K562 (cell line): ENCODE measurements around the gene BRAP. TPM values are rescaled to one million over a fixed set of nuclear protein-coding genes. Genes with fewer than 3 reads are reported as not detected.

Experiments used
- AFF4 ChIP-seq: sonication (generic); formaldehyde crosslinking; IDR thresholded peaks from 2 replicates; pipeline ENCODE4 v1.8.0; 2023; ENCODE audit warnings: mild to moderate bottlenecking, missing genetic modification reagents
- BDP1 ChIP-seq: IDR thresholded peaks from 3 replicates; pipeline ENCODE4 v1.6.1; 2011; ENCODE audit not compliant: insufficient read length, insufficient read depth
- BHLHE40 ChIP-seq: IDR thresholded peaks from 2 replicates; pipeline ENCODE4 v1.6.1; 2011; ENCODE audit warnings: low read length, improper control_type of control experiment
- BRCA1 ChIP-seq, 2 experiments: fragments of 450-650 bp in 1 of 2; sonication (generic) in 1 of 2; formaldehyde crosslinking in 1 of 2; IDR thresholded peaks; 2 replicates each; pipeline versions ENCODE4 v1.5.0 to v1.6.1; 2017 to 2020; ENCODE audit warnings: mild to moderate bottlenecking in 1 of 2, missing genetic modification reagents in 1 of 2
- BRD4 ChIP-seq: fragments of 200-600 bp; sonication (generic); IDR thresholded peaks from 2 replicates; pipeline ENCODE4 v1.6.1; 2017; ENCODE audit warnings: inconsistent platforms
- CBX5 ChIP-seq: IDR thresholded peaks from 2 replicates; pipeline ENCODE4 v1.6.1; 2014; ENCODE audit warnings: low read depth, borderline replicate concordance
- E2F1 ChIP-seq: sonication (generic); formaldehyde crosslinking; IDR thresholded peaks from 2 replicates; pipeline ENCODE4 v1.8.1; 2023; ENCODE audit warnings: mild to moderate bottlenecking, missing genetic modification reagents, moderate library complexity
- ETV5 ChIP-seq: sonication (generic); formaldehyde crosslinking; IDR thresholded peaks from 2 replicates; pipeline ENCODE4 v1.4.0; 2020; ENCODE audit warnings: low read depth, mild to moderate bottlenecking, missing genetic modification reagents
- FOXA3 ChIP-seq, 2 experiments: fragments of 450-650 bp in 1 of 2; sonication (generic) in 1 of 2; formaldehyde crosslinking; IDR thresholded peaks in 1 of 2; conservative IDR thresholded peaks in 1 of 2; 2 replicates each; pipeline versions ENCODE4 v1.4.0 to v1.8.0; 2020 to 2022; ENCODE audit warnings: mild to moderate bottlenecking in 2 of 2, missing genetic modification reagents in 1 of 2
- FOXK1 ChIP-seq: sonication (generic); formaldehyde crosslinking; IDR thresholded peaks from 2 replicates; pipeline ENCODE4 v1.8.0; 2022; ENCODE audit warnings: missing genetic modification reagents, mild to moderate bottlenecking, borderline replicate concordance
- FUS ChIP-seq: fragments of 200-400 bp; formaldehyde crosslinking; optimal IDR thresholded peaks from 2 replicates; pipeline ENCODE3; 2017; ENCODE audit warnings: low read depth, low read length
- GTF3C2 ChIP-seq: IDR thresholded peaks from 3 replicates; pipeline ENCODE4 v1.6.1; 2011; ENCODE audit warnings: borderline replicate concordance, mild to moderate bottlenecking, moderate library complexity; ENCODE audit not compliant: insufficient read length; ENCODE audit errors: extremely low read depth
- MBD2 ChIP-seq: sonication (generic); IDR thresholded peaks from 2 replicates; pipeline ENCODE4 v1.6.1; 2016; ENCODE audit warnings: low read depth, borderline replicate concordance
- MCM5 ChIP-seq: fragments of 450-650 bp; IDR thresholded peaks from 2 replicates; pipeline ENCODE4 v1.6.1; 2016; ENCODE audit warnings: low read depth
- POLR2G ChIP-seq: fragments of 200-400 bp; formaldehyde crosslinking; IDR thresholded peaks from 2 replicates; pipeline ENCODE4 v1.6.1; 2017; ENCODE audit warnings: low read depth, mild to moderate bottlenecking, antibody characterized with exemption, low read length, moderate library complexity
- RFX5 ChIP-seq: IDR thresholded peaks from 2 replicates; pipeline ENCODE4 v1.6.1; 2011; ENCODE audit warnings: low read depth, mild to moderate bottlenecking, improper control_type of control experiment, low read length
- SNRNP70 ChIP-seq: fragments of 200-400 bp; formaldehyde crosslinking; optimal IDR thresholded peaks from 2 replicates; pipeline ENCODE3; 2017; ENCODE audit warnings: low read depth, low read length
- SRSF1 ChIP-seq: fragments of 200-400 bp; formaldehyde crosslinking; IDR thresholded peaks from 2 replicates; pipeline ENCODE4 v1.6.1; 2017; ENCODE audit warnings: mild to moderate bottlenecking, low read depth, low read length, moderate library complexity
- ZFP36 ChIP-seq: fragments of 150-350 bp; IDR thresholded peaks from 2 replicates; pipeline ENCODE4 v1.6.1; 2018; ENCODE audit warnings: low read length, low read depth; ENCODE audit not compliant: partially characterized antibody
- ZNF347 ChIP-seq: fragments of 450-650 bp; formaldehyde crosslinking; IDR thresholded peaks from 2 replicates; pipeline ENCODE4 v1.4.0; 2020; ENCODE audit warnings: low read depth, mild to moderate bottlenecking, moderate library complexity
- ZNF586 ChIP-seq: fragments of 450-650 bp; formaldehyde crosslinking; conservative IDR thresholded peaks from 2 replicates; pipeline ENCODE4 v1.4.0; 2020; ENCODE audit warnings: mild to moderate bottlenecking, moderate library complexity
- polyA plus RNA-seq, 8 experiments: library from polyadenylated mRNA; depleted of rRNA in 4 of 8; stranded (reverse) in 5 of 8; unstranded in 3 of 8; fragments of >200 nt; fragmentation: Nextera tagmentation in 2 of 8; fragmentation: Illumina TruSeq in 1 of 8; extraction: Ambion mirVana in 2 of 8; extraction: Trizol in 1 of 8; gene quantifications; 2 replicates each; pipeline versions ENCODE4 v1.2.1 to v1.2.3, GENCODE V29; 2011 to 2014; ENCODE audit warnings: inconsistent platforms in 1 of 8, missing spikeins in 1 of 8
- total RNA-seq, 7 experiments: library from RNA; depleted of rRNA in 6 of 7; stranded (reverse); fragments of >200 nt in 6 of 7; fragmentation: Illumina TruSeq in 2 of 7; extraction: Trizol in 2 of 7; gene quantifications; 2 replicates each; pipeline versions ENCODE4 v1.2.1 to v1.2.3, GENCODE V29; 2011 to 2021; ENCODE audit warnings: low replicate concordance in 1 of 7

BRAP gene
- total and polyA plus RNA-seq, 9 of the 15 experiments (the other 6 are each of a cell fraction or from before 2014, with no cell fraction given), result 2.2 to 32.6 (median 27.5) TPM

GRCh38 chr12:111599453-111600204 lies 86.1 kb downstream of the BRAP start (continued):
- TF ChIP-seq E2F1 (CRISPR knock-in tag) (no peak), FOXA3 (CRISPR knock-in tag; conservative IDR thresholded peaks at IDR 0.05 in 1 of 2, IDR thresholded peaks at IDR 0.05 in 1 of 2) (no peak), GTF3C2 (no peak), MCM5 (no peak), FOXK1 (CRISPR knock-in tag) (0 out of 2 replicates have a peak, but pooled peaks have one; percentile 54), CBX5 (no peak), POLR2G (peak; percentile 91), AFF4 (CRISPR knock-in tag) (no peak), BRD4 (no peak), ZNF586 (CRISPR knock-in tag) (no peak), ETV5 (peak; percentile 95), BHLHE40 (peak; percentile 99), MBD2 (peak; percentile 64; the same call in 1 of the 2 replicates), SNRNP70 (no peak), ZFP36 (no peak), BRCA1 (IDR thresholded peaks at IDR 0.05) (no peak), BRCA1 (CRISPR knock-in tag; IDR thresholded peaks at IDR 0.05) (no peak), FUS (no peak), BDP1 (no peak), RFX5 (no peak), SRSF1 (no peak), ZNF347 (CRISPR knock-in tag) (no peak)
